GM12878 (cell line): Measurements from ENCODE around the gene COX6A1. TPM values are rescaled to one million over a fixed set of nuclear protein-coding genes. Genes with fewer than 3 reads are reported as not detected.

ENCODE experiments used
- ATAC-seq: fragments of 200-7000 bp; cut with Tn5 transposase; 3 replicates; pipeline ENCODE4 v1.9.1; 2020; ENCODE audit warnings: mild to moderate bottlenecking, moderate library complexity
- BruUV-seq: library from RNA; stranded (reverse); fragments of 400-500 nt; replicated peaks from 2 replicates; lab custom pipeline; 2021; lab: Mats Ljungman, UMichigan
- CTCF ChIA-PET: fragments of 300-600 bp; sonication (Branson Sonifier 250); formaldehyde crosslinking; extraction: SDS; loops from one replicate; lab custom pipeline; 2021; ENCODE audit warnings: inconsistent platforms; lab: Yijun Ruan, JAX
- POLR2A ChIA-PET: fragments of 350-600 bp; formaldehyde crosslinking; extraction: SDS; loops from one replicate; lab custom pipeline; 2021; ENCODE audit warnings: inconsistent platforms; lab: Charles Lee
- RAD21 ChIA-PET: fragments of 300-600 bp; sonication (Branson Sonifier 250); formaldehyde crosslinking; loops from one replicate; lab custom pipeline; 2023; ENCODE audit warnings: antibody characterized with exemption; ENCODE audit not compliant: unreplicated experiment; lab: Charles Lee
- SMC1A ChIA-PET: fragments of 300-600 bp; sonication (Branson Sonifier 250); formaldehyde crosslinking; loops from one replicate; lab custom pipeline; 2023; ENCODE audit not compliant: unreplicated experiment, uncharacterized antibody; lab: Charles Lee
- DNase-seq: peaks from one replicate; pipeline ENCODE4 v3.0.0-alpha.2; 2011; ENCODE audit warnings: low read depth, low spot score
- FAIRE-seq: peaks from 3 replicates; lab custom pipeline; 2011; peaks lifted over from hg19 to GRCh38; lab: Jason Lieb, UNC
- H2AFZ ChIP-seq: 2 replicates; pipeline ENCODE4 v1.6.0; 2011; ENCODE audit warnings: low read depth, low read length, control low read depth; ENCODE audit not compliant: control insufficient read depth
- H3K27ac ChIP-seq: 2 replicates; pipeline ENCODE4 v1.5.1; 2011; ENCODE audit warnings: control low read depth; ENCODE audit not compliant: control insufficient read depth, insufficient read depth
- H3K27me3 ChIP-seq, 2 experiments: replicated peaks in 1 of 2; 2 replicates each; pipeline versions ENCODE4 v1.6.0 to v1.6.1; 2011; ENCODE audit warnings: low read length in 1 of 2; ENCODE audit not compliant: control insufficient read depth in 2 of 2, insufficient read depth in 2 of 2
- H3K36me3 ChIP-seq, 2 experiments: 2 replicates each; pipeline ENCODE4 v1.5.1; 2011; ENCODE audit warnings: low read length in 1 of 2; ENCODE audit not compliant: control insufficient read depth in 2 of 2, insufficient read depth in 2 of 2
- H3K4me1 ChIP-seq: 2 replicates; pipeline ENCODE4 v1.6.1; 2011; ENCODE audit warnings: mild to moderate bottlenecking, low read length, moderate library complexity, mixed read lengths; ENCODE audit not compliant: control insufficient read depth, insufficient read depth
- H3K4me2 ChIP-seq: 2 replicates; pipeline ENCODE4 v1.6.0; 2011; ENCODE audit warnings: control low read depth; ENCODE audit not compliant: control insufficient read depth, insufficient read depth
- H3K4me3 ChIP-seq: fragments of 200-600 bp; sonication (generic); 2 replicates; pipeline ENCODE4 v1.5.1; 2016
- H3K79me2 ChIP-seq: 2 replicates; pipeline ENCODE4 v1.6.0; 2011; ENCODE audit warnings: low read length; ENCODE audit not compliant: control insufficient read depth, insufficient read depth
- H3K9ac ChIP-seq: 2 replicates; pipeline ENCODE4 v1.8.0; 2011; ENCODE audit warnings: low read length, control low read depth, mixed read lengths; ENCODE audit not compliant: control insufficient read depth, insufficient read depth
- H3K9me3 ChIP-seq: replicated peaks from 3 replicates; pipeline ENCODE4 v1.5.1; 2011; ENCODE audit warnings: mild to moderate bottlenecking, low read length; ENCODE audit not compliant: control insufficient read depth, insufficient read depth
- H4K20me1 ChIP-seq: 2 replicates; pipeline ENCODE4 v1.6.0; 2011; ENCODE audit not compliant: control insufficient read depth, insufficient read depth
- MXI1 ChIP-seq: fragments of 150-350 bp; IDR thresholded peaks from 2 replicates; pipeline ENCODE4 v1.6.1; 2011; ENCODE audit warnings: low read depth, mild to moderate bottlenecking, inconsistent platforms, low read length, improper control_type of control experiment
- NKRF ChIP-seq: fragments of 450-650 bp; conservative IDR thresholded peaks from 2 replicates; pipeline ENCODE4 v1.6.1; 2017; ENCODE audit warnings: mild to moderate bottlenecking, moderate library complexity
- WGBS: methylation state at CpG from one replicate; pipeline ENCODE4 v1.1.6; 2016; ENCODE audit warnings: low lambda C conversion rate; ENCODE audit not compliant: insufficient replicate concordance, insufficient coverage; ENCODE audit errors: missing lambda C conversion rate; 5-methylcytosine and 5-hydroxymethylcytosine counted together
- in situ Hi-C: fragments of 300-500 bp; cut with MboI; formaldehyde crosslinking; loops from 9 replicates; pipeline ENCODE4 v1.14.3; 2018; ENCODE audit warnings: mixed read lengths
- intact Hi-C: fragments of 100-400 bp; cut with micrococcal nuclease; formaldehyde crosslinking; loops from one replicate; pipeline ENCODE4 v1.14.2; 2022; ENCODE audit not compliant: unreplicated experiment
- polyA plus RNA-seq, 11 experiments: library from polyadenylated mRNA; depleted of rRNA in 4 of 11; unstranded in 6 of 11; stranded (reverse) in 5 of 11; fragments of >200 nt; fragmentation: Nextera tagmentation in 4 of 11; fragmentation: Illumina TruSeq in 1 of 11; extraction: Ambion mirVana in 4 of 11; extraction: Trizol in 1 of 11; gene quantifications; 1 replicate in 1 of 11; 2 replicates in 10 of 11; pipeline versions ENCODE4 v1.2.1 to v1.2.3, GENCODE V29; 2011 to 2016; ENCODE audit warnings: inconsistent platforms in 2 of 11, missing spikeins in 2 of 11, low read depth in 1 of 11
- total RNA-seq, 4 experiments: library from RNA; depleted of rRNA in 3 of 4; stranded (reverse); fragments of >200 nt in 3 of 4; fragmentation: Illumina TruSeq in 1 of 4; extraction: Trizol in 1 of 4; gene quantifications; 2 replicates each; pipeline versions ENCODE4 v1.2.1 to v1.2.3, GENCODE V29; 2013 to 2021

Gene COX6A1
- total and polyA plus RNA-seq, 10 of the 15 experiments (the other 5 are each of a cell fraction or from before 2014, with no cell fraction given), result 408 to 2,723 (median 1,019) TPM

- TF ChIP-seq NKRF, result no peak
- TF ChIP-seq, all 136 proteins: peak for 0
These were observed 29.1 kb upstream of the COX6A1 start (continued) for GRCh38 chr12:120408771-120409170.

DNA sequence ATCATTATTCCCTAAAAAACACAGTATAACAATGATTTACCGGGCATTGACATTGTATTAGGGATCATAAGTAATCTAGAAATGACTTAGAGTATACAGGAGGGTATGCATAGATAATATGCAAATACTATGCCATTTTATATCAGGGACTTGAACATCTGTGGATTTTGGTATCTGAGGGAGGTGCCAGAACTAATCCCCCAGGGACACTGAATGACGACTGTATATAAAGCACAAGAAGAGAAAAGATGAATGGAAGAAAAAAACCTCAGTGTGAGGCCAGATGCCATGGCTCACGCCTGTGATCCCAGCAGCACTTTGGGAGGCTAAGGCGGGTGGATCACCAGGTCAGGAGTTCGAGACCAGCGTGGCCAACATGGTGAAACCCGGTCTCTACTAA, 25.5 kb upstream of the COX6A1 start:
- ATAC-seq, result no peak
- no peaks in the 10 kb centered on the region for H3K79me2 ChIP-seq
- ChIA-PET CTCF (no interaction called here), RAD21 (no interaction called here), POLR2A (no interaction called here), SMC1A (no interaction called here)
- TF ChIP-seq MXI1, result no peak
- no peak for DNase-seq
- no peak overlapping the region for H3K27ac ChIP-seq
- 27% methylated on average over 7 of the region's 7 CpGs for WGBS
- intact Hi-C loops, result no loop called here
- no peak overlapping the region for H3K9ac ChIP-seq
- no TSS peak for BruUV-seq
- H3K9me3 ChIP-seq, result no peaks in the 10 kb centered on the region
- H4K20me1 ChIP-seq, result no peaks in the 10 kb centered on the region
- H2AFZ ChIP-seq, result no peak overlapping the region
- H3K27me3 ChIP-seq, result no peaks in the 10 kb centered on the region
- FAIRE-seq, result no peak
- in situ Hi-C loops, result no loop called here
- H3K4me3 ChIP-seq, result no peak overlapping the region
- no peaks in the 10 kb centered on the region for H3K36me3 ChIP-seq
- no peaks in the 10 kb centered on the region for H3K4me1 ChIP-seq
- H3K4me2 ChIP-seq, result no peak overlapping the region
